Choroid plexus epithelial cell (primary cell): ENCODE measurements around the gene RRP36.

ENCODE experiments used
- DNase-seq: peaks from one replicate; pipeline ENCODE4 v3.0.0-alpha.2; 2010; ENCODE audit warnings: low read depth
- H3K4me3 ChIP-seq: 2 replicates; pipeline ENCODE4 v1.5.1; 2011; ENCODE audit warnings: low read depth, mild to moderate bottlenecking, control low read depth, low read length, moderate library complexity
- TF ChIP-seq, protein P1 (sequence below): conservative IDR thresholded peaks from 2 replicates; pipeline ENCODE4 v1.5.1; 2011; ENCODE audit warnings: low read depth, mild to moderate bottlenecking, control low read depth, inconsistent platforms, low read length, moderate library complexity

RRP36 gene

DNA sequence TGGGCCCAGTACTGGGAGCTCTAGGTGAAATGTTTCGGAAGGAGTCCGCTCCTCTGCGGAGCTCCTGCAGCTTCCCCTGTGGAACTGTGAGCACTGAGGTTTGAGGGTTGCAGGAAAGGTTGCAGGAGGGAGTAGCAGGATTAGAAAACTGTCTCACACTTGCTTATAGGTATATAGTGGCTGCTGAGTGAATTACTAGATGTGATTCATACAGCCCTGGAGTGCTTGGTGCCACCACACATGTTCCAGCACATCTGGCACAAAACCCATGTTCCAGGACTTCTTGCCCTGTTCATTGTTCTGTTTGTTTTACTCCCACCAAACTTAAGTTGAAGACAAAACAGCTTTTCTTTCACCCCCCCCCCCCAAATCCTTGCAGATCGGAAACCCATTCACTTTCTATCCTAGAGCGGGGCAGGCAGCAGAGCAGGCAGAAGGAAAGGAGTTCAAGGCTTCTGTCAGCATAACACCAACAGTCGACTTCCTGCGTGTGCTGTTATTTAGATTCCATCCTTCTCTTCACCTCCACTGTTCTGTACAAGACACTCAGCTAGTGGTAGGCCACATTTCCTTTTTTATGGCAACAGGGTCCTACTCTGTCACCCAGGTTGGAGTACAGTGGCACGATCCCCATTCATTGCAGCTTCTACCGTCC is 41.8 kb upstream of the RRP36 start:
- no peak for DNase-seq
- TF ChIP-seq, protein P1, sequence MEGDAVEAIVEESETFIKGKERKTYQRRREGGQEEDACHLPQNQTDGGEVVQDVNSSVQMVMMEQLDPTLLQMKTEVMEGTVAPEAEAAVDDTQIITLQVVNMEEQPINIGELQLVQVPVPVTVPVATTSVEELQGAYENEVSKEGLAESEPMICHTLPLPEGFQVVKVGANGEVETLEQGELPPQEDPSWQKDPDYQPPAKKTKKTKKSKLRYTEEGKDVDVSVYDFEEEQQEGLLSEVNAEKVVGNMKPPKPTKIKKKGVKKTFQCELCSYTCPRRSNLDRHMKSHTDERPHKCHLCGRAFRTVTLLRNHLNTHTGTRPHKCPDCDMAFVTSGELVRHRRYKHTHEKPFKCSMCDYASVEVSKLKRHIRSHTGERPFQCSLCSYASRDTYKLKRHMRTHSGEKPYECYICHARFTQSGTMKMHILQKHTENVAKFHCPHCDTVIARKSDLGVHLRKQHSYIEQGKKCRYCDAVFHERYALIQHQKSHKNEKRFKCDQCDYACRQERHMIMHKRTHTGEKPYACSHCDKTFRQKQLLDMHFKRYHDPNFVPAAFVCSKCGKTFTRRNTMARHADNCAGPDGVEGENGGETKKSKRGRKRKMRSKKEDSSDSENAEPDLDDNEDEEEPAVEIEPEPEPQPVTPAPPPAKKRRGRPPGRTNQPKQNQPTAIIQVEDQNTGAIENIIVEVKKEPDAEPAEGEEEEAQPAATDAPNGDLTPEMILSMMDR = no peak
- peak overlapping the region; percentile 82 for H3K4me3 ChIP-seq

DNA sequence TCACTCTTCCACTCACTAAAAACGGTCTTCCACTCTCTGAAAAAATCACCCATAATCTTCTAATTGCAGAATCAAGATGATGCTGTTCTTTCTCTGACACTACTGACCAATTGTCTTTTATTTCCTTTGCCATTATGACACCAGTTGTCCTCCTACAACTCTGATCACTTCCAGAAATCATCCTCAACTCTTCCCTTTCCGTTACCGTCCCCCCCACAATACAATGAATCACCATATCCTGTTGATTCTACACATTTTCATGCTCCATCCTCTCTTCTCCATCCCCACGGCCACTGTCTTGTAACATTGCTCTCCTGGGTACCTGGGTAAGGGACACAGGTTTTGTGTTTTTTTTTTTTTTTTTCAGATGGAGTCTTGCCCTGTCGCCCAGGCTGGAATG is 39.6 kb upstream of the RRP36 start:
- DNase-seq = no peak
- TF ChIP-seq, protein P1 = no peak
- no peak overlapping the region for H3K4me3 ChIP-seq

DNA sequence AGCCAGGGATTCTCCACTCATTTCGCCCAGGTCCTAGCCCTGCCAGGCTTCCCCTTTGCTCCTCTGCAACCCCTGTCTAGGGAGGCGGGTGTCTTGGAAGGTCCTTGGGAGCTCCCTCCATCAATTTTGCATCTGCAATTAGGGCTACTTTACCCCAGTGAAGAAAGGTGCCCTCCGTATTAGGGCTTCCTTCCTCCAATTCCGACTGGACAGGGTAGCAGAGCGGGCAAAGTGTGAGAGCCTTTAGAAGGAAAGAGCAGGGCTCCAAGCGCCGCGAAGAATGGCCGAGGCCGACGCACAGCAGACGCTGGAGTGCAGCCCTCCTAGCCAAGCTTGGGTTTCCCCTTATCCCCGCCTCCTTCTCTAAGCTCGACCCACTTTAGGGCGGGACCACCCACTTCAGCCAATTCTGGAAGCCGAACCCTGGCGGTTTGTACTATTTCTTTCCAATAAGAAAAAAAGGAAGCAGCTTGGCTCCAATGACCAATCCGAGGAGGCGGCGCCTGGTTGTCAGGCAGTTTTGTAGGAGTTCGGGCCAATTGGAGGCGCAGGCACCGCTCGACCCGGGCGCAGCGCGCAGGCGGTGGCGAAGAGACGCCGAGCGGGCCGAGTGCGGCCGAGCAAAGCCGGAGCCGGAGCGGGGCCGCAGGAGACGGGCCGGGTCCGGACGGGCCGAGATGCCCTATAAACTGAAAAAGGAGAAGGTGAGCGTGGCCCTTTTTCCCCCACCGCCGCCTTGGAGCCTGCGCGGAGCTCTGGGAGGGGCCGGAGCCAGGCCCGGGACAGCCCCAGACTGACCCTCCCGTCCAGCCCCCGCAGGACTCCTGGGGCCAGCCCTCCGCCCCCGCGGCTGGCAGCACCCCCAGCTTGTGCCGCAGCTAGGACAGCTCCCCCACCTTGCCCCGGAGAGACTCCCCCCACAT is 37.2 kb upstream of the RRP36 start, which contains the start of gene PPP2R5D:
Gene PPP2R5D (plus strand): TSS at position 570 of the 923 bp plus-strand sequence. CDS start 108 bp downstream, at position 678.
- TF ChIP-seq, protein P1 = no peak
- H3K4me3 ChIP-seq = peak within 1 kb of the TSS; percentile 87
- DNase-seq = peak; percentile 99

DNA sequence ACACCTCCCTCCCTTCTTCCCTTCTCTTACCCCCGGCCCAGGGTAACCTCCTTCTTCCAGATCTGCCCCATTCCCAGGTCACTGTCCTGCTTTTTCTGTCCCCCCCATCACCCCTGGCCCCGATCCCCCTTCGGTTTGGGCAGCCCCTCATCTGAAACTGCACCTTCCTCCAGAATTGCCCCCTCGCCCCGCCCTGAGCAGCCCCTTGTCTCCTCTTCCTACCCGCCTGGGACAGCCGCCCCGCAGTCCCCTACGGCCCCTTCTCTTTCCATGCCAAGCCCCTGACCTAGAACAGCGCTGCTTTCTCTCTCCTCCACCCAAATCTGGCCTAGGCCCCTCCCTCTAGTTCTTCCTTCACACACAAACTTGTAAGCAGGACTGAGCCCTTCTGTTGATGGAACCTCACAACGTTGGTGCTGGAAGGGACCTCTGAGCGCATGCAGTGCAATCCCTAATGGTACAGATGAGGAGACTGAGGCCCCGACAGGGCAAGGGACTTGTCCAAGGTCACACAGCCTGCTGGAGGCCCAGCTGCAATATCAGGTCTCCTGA is 36.4 kb upstream of the RRP36 start:
- H3K4me3 ChIP-seq = peak overlapping the region; percentile 87
- DNase-seq = peak; percentile 29
- TF ChIP-seq, protein P1 = no peak

DNA sequence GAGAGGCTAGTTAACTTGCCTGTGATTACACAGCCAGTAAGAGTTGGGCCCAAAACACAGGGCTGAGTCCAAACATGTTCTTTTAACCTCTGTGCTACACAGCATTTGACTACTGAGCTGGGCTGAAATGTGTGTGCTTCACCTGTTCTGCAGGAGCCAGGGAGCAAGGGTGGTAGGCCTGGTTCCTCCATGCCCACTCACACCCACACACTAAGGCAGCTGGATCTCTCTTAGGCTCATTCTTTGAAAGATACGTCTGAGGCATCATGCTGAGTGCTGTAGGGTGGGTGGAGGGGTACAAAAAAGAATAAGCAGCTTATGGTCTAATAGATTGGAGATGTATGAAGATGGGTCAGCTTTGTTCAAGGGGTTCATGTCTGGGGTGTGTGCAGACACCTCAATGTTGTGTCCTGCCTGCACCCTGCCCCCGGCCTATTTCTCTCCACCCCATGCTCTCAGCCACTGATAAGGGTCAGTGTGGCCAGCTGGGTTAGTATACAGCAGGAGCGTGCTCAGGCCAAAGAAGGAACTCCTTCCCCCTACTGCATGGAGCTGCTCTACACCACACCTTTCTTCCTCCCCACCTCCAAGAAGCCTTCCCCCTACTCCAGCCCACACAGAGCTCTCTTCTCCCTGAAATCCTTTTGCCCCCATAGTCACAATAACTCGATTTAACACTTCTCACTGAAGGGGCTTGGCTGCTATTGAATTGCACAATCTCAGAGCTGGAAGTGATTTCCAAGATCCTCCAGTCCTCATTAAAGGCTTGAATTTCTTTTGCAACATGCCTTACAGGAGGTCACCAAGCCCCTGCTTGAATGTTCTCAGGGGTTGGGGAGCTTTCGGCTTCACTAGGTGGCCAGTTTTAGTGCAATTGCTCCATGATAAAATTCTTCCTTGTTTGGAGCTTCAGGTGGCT is 33.6 kb upstream of the RRP36 start:
- no peak for DNase-seq
- TF ChIP-seq, protein P1 = no peak
- no peak overlapping the region for H3K4me3 ChIP-seq

DNA sequence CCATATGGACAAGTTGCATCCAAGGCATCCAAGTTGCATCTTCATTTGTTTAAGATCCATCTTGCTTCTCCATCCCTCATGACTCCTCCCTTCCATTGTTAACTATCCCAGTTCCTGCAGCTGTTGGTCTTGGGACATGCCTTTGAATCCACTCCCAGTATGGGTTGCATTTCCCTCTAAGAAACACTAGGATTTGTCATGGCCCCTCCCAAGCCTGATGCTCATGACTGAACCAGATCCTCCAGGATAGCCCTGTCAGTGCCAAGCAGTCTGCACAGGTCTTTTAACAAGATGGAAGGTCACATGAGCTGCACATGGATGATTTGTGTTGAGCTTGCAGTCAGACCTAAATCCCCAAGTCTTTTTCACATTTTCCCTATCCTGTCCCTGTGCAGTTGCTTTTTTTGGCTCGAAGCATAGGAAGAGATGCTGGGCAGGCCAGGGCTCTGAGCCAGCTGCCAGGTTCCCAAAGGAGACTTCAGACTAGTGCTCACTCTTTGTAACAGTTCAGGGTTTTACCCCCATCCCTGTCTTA is 32.9 kb upstream of the RRP36 start:
- TF ChIP-seq, protein P1 = no peak
- H3K4me3 ChIP-seq = no peak overlapping the region
- no peak for DNase-seq
